Loucy (cell line): ENCODE results near the gene PHPT1.
A peak's percentile ranks its signal among the peaks of the same experiment; 100 is the strongest.

ENCODE experiments used
- H2AFZ ChIP-seq: fragments of 200-600 bp; sonication (generic); 2 replicates; pipeline ENCODE4 v1.6.0; 2016; ENCODE audit warnings: antibody characterized with exemption, mild to moderate bottlenecking, low read length, moderate library complexity
- H3F3A ChIP-seq: fragments of 200-600 bp; 2 replicates; pipeline ENCODE4 v1.6.0; 2016; ENCODE audit warnings: antibody characterized with exemption, low read depth, mild to moderate bottlenecking
- H3K27me3 ChIP-seq: fragments of 200-600 bp; sonication (generic); 2 replicates; pipeline ENCODE4 v1.6.1; 2014; ENCODE audit warnings: low read length, mild to moderate bottlenecking; ENCODE audit not compliant: insufficient read depth, poor library complexity, severe bottlenecking
- H3K36me3 ChIP-seq: fragments of 200-600 bp; sonication (generic); 2 replicates; pipeline ENCODE4 v1.6.1; 2016; ENCODE audit warnings: low read length; ENCODE audit not compliant: insufficient read depth
- H3K4me1 ChIP-seq: fragments of 200-600 bp; sonication (generic); 2 replicates; pipeline ENCODE4 v1.5.1; 2014; ENCODE audit warnings: low read length, mild to moderate bottlenecking; ENCODE audit not compliant: insufficient read depth, poor library complexity, severe bottlenecking
- H3K4me2 ChIP-seq: fragments of 200-600 bp; sonication (generic); 2 replicates; pipeline ENCODE4 v1.6.0; 2014; ENCODE audit warnings: antibody characterized with exemption, low read length, low read depth, mild to moderate bottlenecking; ENCODE audit not compliant: poor library complexity, severe bottlenecking
- H3K4me3 ChIP-seq: fragments of 200-600 bp; sonication (generic); 2 replicates; pipeline ENCODE4 v1.5.1; 2014; ENCODE audit warnings: low read length, mild to moderate bottlenecking, mixed read lengths; ENCODE audit not compliant: poor library complexity, severe bottlenecking
- H3K79me2 ChIP-seq: fragments of 200-600 bp; sonication (generic); 2 replicates; pipeline ENCODE4 v1.6.1; 2014; ENCODE audit warnings: low read length; ENCODE audit not compliant: insufficient read depth
- H3K9ac ChIP-seq: fragments of 200-600 bp; sonication (generic); 2 replicates; pipeline ENCODE4 v1.6.0; 2014; ENCODE audit warnings: mild to moderate bottlenecking, low read depth, low read length, moderate library complexity; ENCODE audit not compliant: poor library complexity, severe bottlenecking
- H3K9me2 ChIP-seq: fragments of 200-600 bp; sonication (generic); replicated peaks from 2 replicates; pipeline ENCODE4 v1.6.1; 2016; ENCODE audit warnings: low read depth, low read length, mixed read lengths
- H3K9me3 ChIP-seq: fragments of 200-600 bp; sonication (generic); 2 replicates; pipeline ENCODE4 v1.6.1; 2014; ENCODE audit warnings: mild to moderate bottlenecking, antibody characterized with exemption, low read length, low read depth; ENCODE audit not compliant: insufficient read depth
- H4K20me1 ChIP-seq: fragments of 200-600 bp; sonication (generic); 2 replicates; pipeline ENCODE4 v1.6.0; 2014; ENCODE audit warnings: antibody characterized with exemption, low read length, mild to moderate bottlenecking; ENCODE audit not compliant: insufficient read depth, poor library complexity, severe bottlenecking
- EZH2phosphoT487 ChIP-seq: fragments of 200-600 bp; IDR thresholded peaks from 2 replicates; pipeline ENCODE4 v1.6.1; 2018; ENCODE audit warnings: antibody characterized with exemption, mild to moderate bottlenecking, moderate library complexity, borderline replicate concordance
- TF ChIP-seq, protein P1 (sequence below): fragments of 200-600 bp; sonication (generic); conservative IDR thresholded peaks from 2 replicates; pipeline ENCODE4 v1.5.1; 2014; ENCODE audit warnings: mild to moderate bottlenecking, antibody characterized with exemption, low read length

Gene PHPT1

DNA sequence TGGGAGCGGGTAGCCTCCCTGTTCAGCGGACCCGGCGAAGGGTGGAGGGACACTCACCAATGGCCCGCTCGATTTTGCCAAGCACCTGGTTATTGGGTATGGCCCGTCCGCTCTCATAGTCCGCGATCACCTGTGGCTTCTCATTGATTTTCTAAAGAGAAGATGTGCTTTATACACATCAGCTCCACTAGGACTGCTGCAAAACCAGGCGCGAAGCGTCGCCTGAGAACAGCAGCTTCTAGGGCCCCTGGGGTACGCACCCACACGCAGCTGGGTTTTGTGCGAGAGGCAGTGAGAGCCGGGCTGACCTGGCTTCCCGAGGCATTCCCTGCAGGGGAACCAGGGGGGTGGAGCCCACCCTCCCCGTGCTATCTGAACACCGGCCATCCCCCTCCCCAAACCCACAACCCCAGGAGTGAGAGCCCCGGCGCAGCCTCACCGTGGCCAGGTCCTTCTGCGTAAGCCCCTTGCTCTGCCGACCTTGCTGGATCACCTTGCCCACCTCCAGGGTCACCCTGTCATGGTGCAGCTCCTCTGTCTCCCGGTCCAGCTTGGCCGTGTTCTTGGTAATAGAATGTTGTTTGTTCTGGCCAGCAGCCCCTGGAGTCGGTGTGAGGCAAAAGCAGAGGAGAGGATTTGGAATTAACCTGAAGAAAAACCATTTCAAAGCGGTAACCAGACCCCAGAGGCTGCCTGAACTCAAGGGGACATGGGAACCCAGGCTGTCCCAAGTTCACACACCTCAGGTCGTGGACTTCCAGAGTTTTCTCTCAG is 13.8 kb downstream of the PHPT1 start:
- no peaks in the 10 kb centered on the region for H3K9me3 ChIP-seq
- H3K9ac ChIP-seq, result no peak overlapping the region
- H3K4me3 ChIP-seq, result no peak overlapping the region
- no peaks in the 10 kb centered on the region for H3K9me2 ChIP-seq
- no peaks in the 10 kb centered on the region for H3F3A ChIP-seq
- H4K20me1 ChIP-seq, result peaks cover 27% of the 10 kb centered on the region
- TF ChIP-seq, protein P1, sequence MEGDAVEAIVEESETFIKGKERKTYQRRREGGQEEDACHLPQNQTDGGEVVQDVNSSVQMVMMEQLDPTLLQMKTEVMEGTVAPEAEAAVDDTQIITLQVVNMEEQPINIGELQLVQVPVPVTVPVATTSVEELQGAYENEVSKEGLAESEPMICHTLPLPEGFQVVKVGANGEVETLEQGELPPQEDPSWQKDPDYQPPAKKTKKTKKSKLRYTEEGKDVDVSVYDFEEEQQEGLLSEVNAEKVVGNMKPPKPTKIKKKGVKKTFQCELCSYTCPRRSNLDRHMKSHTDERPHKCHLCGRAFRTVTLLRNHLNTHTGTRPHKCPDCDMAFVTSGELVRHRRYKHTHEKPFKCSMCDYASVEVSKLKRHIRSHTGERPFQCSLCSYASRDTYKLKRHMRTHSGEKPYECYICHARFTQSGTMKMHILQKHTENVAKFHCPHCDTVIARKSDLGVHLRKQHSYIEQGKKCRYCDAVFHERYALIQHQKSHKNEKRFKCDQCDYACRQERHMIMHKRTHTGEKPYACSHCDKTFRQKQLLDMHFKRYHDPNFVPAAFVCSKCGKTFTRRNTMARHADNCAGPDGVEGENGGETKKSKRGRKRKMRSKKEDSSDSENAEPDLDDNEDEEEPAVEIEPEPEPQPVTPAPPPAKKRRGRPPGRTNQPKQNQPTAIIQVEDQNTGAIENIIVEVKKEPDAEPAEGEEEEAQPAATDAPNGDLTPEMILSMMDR, result no peak
- TF ChIP-seq EZH2phosphoT487, result no peak
- H2AFZ ChIP-seq, result no peak overlapping the region
- peaks cover 17% of the 10 kb centered on the region for H3K4me1 ChIP-seq
- peaks cover 22% of the 10 kb centered on the region; the same call in 1 of the 2 replicates for H3K36me3 ChIP-seq
- peak overlapping the region; percentile 100 for H3K4me2 ChIP-seq
- H3K27me3 ChIP-seq, result no peaks in the 10 kb centered on the region
- peaks cover 47% of the 10 kb centered on the region for H3K79me2 ChIP-seq

DNA sequence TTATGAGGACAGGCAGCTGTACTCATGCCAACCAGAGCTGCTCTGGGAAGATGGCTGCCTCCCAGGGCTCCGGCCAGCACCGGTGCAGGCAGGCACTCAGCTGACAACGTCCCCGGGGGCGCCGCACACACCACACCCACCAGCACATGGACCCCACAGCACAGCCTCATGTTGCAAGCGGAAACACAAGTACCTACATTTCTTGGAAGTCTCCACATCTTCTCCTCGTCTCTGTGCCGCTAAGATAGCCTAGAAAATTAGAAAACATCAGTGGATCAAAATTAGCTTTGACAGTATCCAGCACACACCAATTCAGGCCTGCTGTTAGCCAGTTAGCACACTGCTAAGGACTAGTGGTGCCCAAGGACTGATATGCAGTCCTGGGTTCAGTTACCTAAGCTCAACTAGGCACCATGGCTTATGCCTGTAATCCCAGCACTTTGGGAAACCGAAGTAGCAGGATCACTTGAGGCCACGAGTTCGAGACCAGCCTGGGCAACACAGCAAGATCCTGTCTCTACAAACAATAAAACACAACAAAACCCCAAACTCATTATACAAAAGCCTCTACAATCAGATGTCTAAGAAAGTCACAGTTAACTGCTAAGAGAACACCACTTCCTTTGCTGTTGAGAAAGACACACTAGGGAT is 14.5 kb downstream of the PHPT1 start:
- Histone ChIP-seq H3K36me3 (peaks cover 22% of the 10 kb centered on the region; the same call in 1 of the 2 replicates), H2AFZ (no peak overlapping the region), H3K79me2 (peaks cover 47% of the 10 kb centered on the region), H3F3A (no peaks in the 10 kb centered on the region), H3K4me2 (peak overlapping the region; percentile 100), H3K9ac (peak overlapping the region; percentile 96), H3K9me3 (no peaks in the 10 kb centered on the region), H3K9me2 (no peaks in the 10 kb centered on the region), H3K4me1 (peaks cover 17% of the 10 kb centered on the region), H4K20me1 (peaks cover 27% of the 10 kb centered on the region), H3K4me3 (peak overlapping the region; percentile 35), H3K27me3 (no peaks in the 10 kb centered on the region)
- TF ChIP-seq, protein P1, result no peak
- TF ChIP-seq EZH2phosphoT487, result no peak

GRCh38 chr9:136865041-136865767 is 16.0 kb downstream of the PHPT1 start:
- Histone ChIP-seq H3K9me3 (no peaks in the 10 kb centered on the region), H3K27me3 (no peaks in the 10 kb centered on the region), H3K9ac (peak overlapping the region; percentile 96), H3K4me3 (peak overlapping the region; percentile 98), H4K20me1 (peaks cover 27% of the 10 kb centered on the region), H3K4me1 (peaks cover 17% of the 10 kb centered on the region), H2AFZ (no peak overlapping the region), H3K36me3 (peaks cover 22% of the 10 kb centered on the region; the same call in 1 of the 2 replicates), H3K79me2 (peaks cover 47% of the 10 kb centered on the region), H3F3A (no peaks in the 10 kb centered on the region), H3K4me2 (peak overlapping the region; percentile 100), H3K9me2 (no peaks in the 10 kb centered on the region)
- TF ChIP-seq EZH2phosphoT487, result no peak
- TF ChIP-seq, protein P1, result no peak
